HG03342 (cell line): ENCODE measurements around the gene MLPH.
A peak's percentile ranks its signal among the peaks of the same experiment; 100 is the strongest.

Source experiments
- ATAC-seq: cut with Tn5 transposase; IDR thresholded peaks from one replicate; pipeline ENCODE4 v1.9.1; 2021; ENCODE audit warnings: mild to moderate bottlenecking, moderate library complexity; ENCODE audit not compliant: unreplicated experiment

The MLPH gene

GRCh38 chr2:237563816-237564215, 76.8 kb downstream of the MLPH start:
- no peak for ATAC-seq

- no peak for ATAC-seq
These were observed 77.6 kb downstream of the MLPH start for GRCh38 chr2:237564526-237565131.

- no peak for ATAC-seq
These were observed 78.9 kb downstream of the MLPH start for GRCh38 chr2:237565974-237566373.

- no peak for ATAC-seq
These were observed 79.6 kb downstream of the MLPH start, which contains the start of gene PRLH for GRCh38 chr2:237566401-237567235. TSS of gene PRLH (plus strand) at chr2:237566574. CDS start at chr2:237566574, 0 bp downstream.

GRCh38 chr2:237567276-237568029, 80.4 kb downstream of the MLPH start:
- no peak for ATAC-seq

- no peak for ATAC-seq
These were observed 81.1 kb downstream of the MLPH start for GRCh38 chr2:237568121-237568660.

GRCh38 chr2:237569041-237569440, 82.0 kb downstream of the MLPH start:
- no peak for ATAC-seq

GRCh38 chr2:237569896-237570295, 82.8 kb downstream of the MLPH start:
- ATAC-seq, result no peak

GRCh38 chr2:237570776-237571335, 83.8 kb downstream of the MLPH start:
- ATAC-seq, result no peak

GRCh38 chr2:237571551-237571950, 84.5 kb downstream of the MLPH start:
- ATAC-seq, result no peak

- ATAC-seq, result peak; percentile 79
These were observed 85.1 kb downstream of the MLPH start for GRCh38 chr2:237572021-237572741.

- ATAC-seq, result no peak
These were observed 85.7 kb downstream of the MLPH start for GRCh38 chr2:237572742-237573101.

- no peak for ATAC-seq
These were observed 86.8 kb downstream of the MLPH start for GRCh38 chr2:237573721-237574415.

GRCh38 chr2:237574467-237574866, 87.4 kb downstream of the MLPH start:
- no peak for ATAC-seq

GRCh38 chr2:237574894-237575868, 88.1 kb downstream of the MLPH start:
- no peak for ATAC-seq

- ATAC-seq, result no peak
These were observed 89.1 kb downstream of the MLPH start for GRCh38 chr2:237575869-237576862.

- no peak for ATAC-seq
These were observed 89.9 kb downstream of the MLPH start for GRCh38 chr2:237576974-237577373.
